H9 (cell line): ENCODE results near the gene ENOPH1. TPM values are rescaled to one million over a fixed set of nuclear protein-coding genes. Genes with fewer than 3 reads are reported as not detected.

Experiments
- DNase-seq: peaks from one replicate; pipeline ENCODE4 v3.0.0-alpha.2; 2017
- H2AFZ ChIP-seq: one replicate; pipeline ENCODE4 v1.6.1; 2013; ENCODE audit warnings: mild to moderate bottlenecking, low read length, control low read depth, moderate library complexity
- H2AK5ac ChIP-seq: 2 replicates; pipeline ENCODE4 v1.6.1; 2013; ENCODE audit warnings: low read length, control low read depth, mixed read lengths; ENCODE audit not compliant: insufficient read length
- H2BK120ac ChIP-seq: one replicate; pipeline ENCODE4 v1.6.1; 2013; ENCODE audit warnings: low read depth, mild to moderate bottlenecking, low read length, control low read depth, inconsistent platforms; ENCODE audit not compliant: poor library complexity, severe bottlenecking
- H2BK12ac ChIP-seq: 2 replicates; pipeline ENCODE4 v1.6.1; 2013; ENCODE audit warnings: low read length, control low read depth, mixed read lengths, low read depth; ENCODE audit not compliant: insufficient read length
- H2BK15ac ChIP-seq: 2 replicates; pipeline ENCODE4 v1.6.1; 2013; ENCODE audit warnings: low read depth, low read length, control low read depth
- H2BK20ac ChIP-seq: one replicate; pipeline ENCODE4 v1.6.1; 2013; ENCODE audit warnings: low read depth, mild to moderate bottlenecking, low read length, control low read depth, inconsistent platforms; ENCODE audit not compliant: poor library complexity, severe bottlenecking
- H2BK5ac ChIP-seq: 2 replicates; pipeline ENCODE4 v1.6.1; 2013; ENCODE audit warnings: low read length, control low read depth, mixed read lengths; ENCODE audit not compliant: insufficient read length
- H3K14ac ChIP-seq: 2 replicates; pipeline ENCODE4 v1.6.1; 2013; ENCODE audit warnings: low read length, control low read depth; ENCODE audit not compliant: insufficient read depth
- H3K18ac ChIP-seq: 2 replicates; pipeline ENCODE4 v1.6.1; 2013; ENCODE audit warnings: low read depth, mild to moderate bottlenecking, mixed read lengths, low read length, control low read depth; ENCODE audit not compliant: insufficient read length
- H3K23ac ChIP-seq: 2 replicates; pipeline ENCODE4 v1.6.1; 2013; ENCODE audit warnings: low read length, control low read depth, mixed read lengths, low read depth; ENCODE audit not compliant: insufficient read length
- H3K23me2 ChIP-seq: 2 replicates; pipeline ENCODE4 v1.6.1; 2013; ENCODE audit warnings: low read depth, mild to moderate bottlenecking, mixed read lengths, low read length, control low read depth; ENCODE audit not compliant: insufficient read length, poor library complexity, severe bottlenecking
- H3K27ac ChIP-seq: 2 replicates; pipeline ENCODE4 v1.5.1; 2013; ENCODE audit warnings: low read length, control low read depth, mixed read lengths, low read depth; ENCODE audit not compliant: insufficient read length
- H3K27me3 ChIP-seq: 2 replicates; pipeline ENCODE4 v1.6.1; 2013; ENCODE audit warnings: low read length, control low read depth, inconsistent platforms; ENCODE audit not compliant: insufficient read depth
- H3K4ac ChIP-seq: 2 replicates; pipeline ENCODE4 v1.6.1; 2013; ENCODE audit warnings: low read depth, mild to moderate bottlenecking, control low read depth, inconsistent platforms, low read length, moderate library complexity
- H3K4me1 ChIP-seq: 2 replicates; pipeline ENCODE4 v1.6.1; 2013; ENCODE audit warnings: low read length, control low read depth, inconsistent platforms; ENCODE audit not compliant: insufficient read depth
- H3K4me2 ChIP-seq: 2 replicates; pipeline ENCODE4 v1.6.1; 2013; ENCODE audit warnings: low read length, control low read depth, mixed read lengths; ENCODE audit not compliant: insufficient read length, insufficient read depth
- H3K56ac ChIP-seq: 2 replicates; pipeline ENCODE4 v1.6.1; 2013; ENCODE audit warnings: low read depth, mild to moderate bottlenecking, mixed read lengths, low read length, control low read depth; ENCODE audit not compliant: insufficient read length
- H3K79me1 ChIP-seq: 2 replicates; pipeline ENCODE4 v1.6.1; 2013; ENCODE audit warnings: low read depth, mild to moderate bottlenecking, moderate library complexity, low read length, control low read depth, inconsistent platforms; ENCODE audit not compliant: insufficient read depth, poor library complexity, severe bottlenecking
- H3K79me2 ChIP-seq: 2 replicates; pipeline ENCODE4 v1.6.1; 2013; ENCODE audit warnings: low read length, control low read depth, inconsistent platforms; ENCODE audit not compliant: insufficient read depth
- H3K9ac ChIP-seq: 2 replicates; pipeline ENCODE4 v1.6.1; 2013; ENCODE audit warnings: low read length, control low read depth, mixed read lengths; ENCODE audit not compliant: insufficient read length; ENCODE audit errors: extremely low read depth
- H3K9me3 ChIP-seq: one replicate; pipeline ENCODE4 v1.6.1; 2013; ENCODE audit warnings: low read depth, low read length, inconsistent platforms; ENCODE audit not compliant: control insufficient read depth
- H3T11ph ChIP-seq: one replicate; pipeline ENCODE4 v1.6.1; 2013; ENCODE audit warnings: mild to moderate bottlenecking, low read length, control low read depth, inconsistent platforms
- H4K20me1 ChIP-seq: one replicate; pipeline ENCODE4 v1.6.1; 2013; ENCODE audit not compliant: control insufficient read depth, insufficient read length, insufficient read depth
- H4K5ac ChIP-seq: 2 replicates; pipeline ENCODE4 v1.6.1; 2013; ENCODE audit warnings: low read depth, mild to moderate bottlenecking, mixed read lengths, low read length, control low read depth; ENCODE audit not compliant: insufficient read length
- H4K8ac ChIP-seq: replicated peaks from 2 replicates; pipeline ENCODE4 v1.6.1; 2013; ENCODE audit warnings: low read length, control low read depth, mixed read lengths, low read depth; ENCODE audit not compliant: insufficient read length
- H4K91ac ChIP-seq: 2 replicates; pipeline ENCODE4 v1.6.1; 2013; ENCODE audit warnings: low read depth, mild to moderate bottlenecking, moderate library complexity, mixed read lengths, low read length, control low read depth; ENCODE audit not compliant: insufficient read length
- H3K27ac Mint-ChIP-seq, 3 experiments: 2 replicates in 2 of 3; 3 replicates in 1 of 3; pipeline ENCODE4 v1.8.0; 2020 to 2021; ENCODE audit warnings: mixed read lengths in 3 of 3, mild to moderate bottlenecking in 1 of 3, moderate library complexity in 1 of 3
- H3K27me3 Mint-ChIP-seq: 2 replicates; pipeline ENCODE4 v1.8.0; 2021; ENCODE audit warnings: low read depth, mild to moderate bottlenecking, moderate library complexity, mixed read lengths
- H3K36me3 Mint-ChIP-seq, 3 experiments: 2 replicates in 2 of 3; 3 replicates in 1 of 3; pipeline ENCODE4 v1.8.0; 2020 to 2021; ENCODE audit warnings: low read depth in 3 of 3, mixed read lengths in 3 of 3; ENCODE audit not compliant: insufficient read depth in 1 of 3
- H3K4me1 Mint-ChIP-seq, 2 experiments: 2 replicates each; pipeline ENCODE4 v1.8.0; 2020; ENCODE audit warnings: mixed read lengths in 2 of 2
- H3K4me3 Mint-ChIP-seq, 2 experiments: 2 replicates in 1 of 2; 3 replicates in 1 of 2; pipeline ENCODE4 v1.8.0; 2020 to 2021; ENCODE audit warnings: mild to moderate bottlenecking in 2 of 2, mixed read lengths in 2 of 2, moderate library complexity in 1 of 2
- H3K9me3 Mint-ChIP-seq, 2 experiments: 2 replicates in 1 of 2; 3 replicates in 1 of 2; pipeline ENCODE4 v1.8.0; 2020; ENCODE audit warnings: mild to moderate bottlenecking in 2 of 2, mixed read lengths in 2 of 2, moderate library complexity in 1 of 2
- WGBS: extraction: QIAGEN DNeasy Blood & Tissue Kit; methylation state at CpG from one replicate; pipeline ENCODE4 v1.1.7; 2013; ENCODE audit warnings: missing lambda C conversion rate, low lambda C conversion rate, mixed read lengths; ENCODE audit not compliant: insufficient read length; ENCODE audit errors: extremely low coverage; 5-methylcytosine and 5-hydroxymethylcytosine counted together
- total RNA-seq: library from RNA; stranded (reverse); gene quantifications from 2 replicates; pipeline ENCODE4 v1.2.1, GENCODE V29; 2021
- TF ChIP-seq, protein P1 (sequence below): fragments of 200-600 bp; sonication (generic); conservative IDR thresholded peaks from 3 replicates; pipeline ENCODE4 v1.8.0; 2021; ENCODE audit warnings: antibody characterized with exemption, mild to moderate bottlenecking

ENOPH1 gene
- total RNA-seq, 1 experiment from 2014 or later = 62.4 TPM

DNA sequence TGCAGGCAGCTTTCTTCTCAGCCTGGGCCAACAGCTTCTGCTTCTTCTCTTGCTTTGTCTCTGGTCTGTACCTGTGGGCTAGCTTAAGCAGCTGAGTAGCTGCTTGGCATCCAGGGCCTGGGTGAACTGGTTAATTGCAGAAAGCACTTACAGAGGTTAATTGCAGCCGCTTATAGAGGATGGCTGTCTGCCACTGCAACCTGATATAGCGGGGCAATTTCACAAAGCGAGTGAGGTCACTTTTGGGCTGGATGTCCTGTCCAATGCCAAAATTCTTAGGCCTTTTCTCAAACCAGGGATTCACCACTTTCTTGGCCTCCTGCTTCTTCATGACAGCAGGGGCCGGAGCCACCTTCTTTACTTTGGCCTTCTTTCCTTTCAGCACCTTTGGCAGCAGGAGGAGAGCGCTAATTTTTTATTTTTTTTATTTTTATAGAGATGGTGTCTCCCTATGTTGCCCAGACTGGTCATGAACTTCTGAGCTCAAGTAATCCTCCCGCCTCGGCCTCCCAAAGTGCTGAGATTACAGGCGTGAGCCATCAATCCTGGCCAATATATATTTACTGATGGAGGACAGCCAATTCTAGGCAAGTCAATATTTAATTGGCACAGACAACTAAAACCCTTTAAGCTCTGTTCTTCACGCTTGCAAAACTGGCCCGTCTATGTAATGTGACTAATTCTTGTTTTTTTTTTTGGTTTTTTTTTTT lies 61.0 kb downstream of the ENOPH1 start:
- no CpG with 5 or more reads among the region's 10 CpGs for WGBS
- Histone ChIP-seq H3K23ac (no peak overlapping the region), H3K27me3 (no peaks in the 10 kb centered on the region), H3K18ac (no peak overlapping the region), H3K79me1 (no peaks in the 10 kb centered on the region), H3K14ac (no peak overlapping the region), H3K23me2 (no peaks in the 10 kb centered on the region), H2AK5ac (no peak overlapping the region), H2BK12ac (no peak overlapping the region), H2AFZ (no peak overlapping the region), H3K4me2 (no peak overlapping the region), H3K9me3 (no peaks in the 10 kb centered on the region), H3K27ac (no peak overlapping the region), H3T11ph (no peak overlapping the region), H2BK5ac (no peak overlapping the region), H3K4me1 (no peaks in the 10 kb centered on the region), H3K9ac (no peak overlapping the region), H2BK120ac (no peak overlapping the region), H3K4ac (no peak overlapping the region), H3K79me2 (no peaks in the 10 kb centered on the region), H2BK20ac (no peak overlapping the region), H4K5ac (no peak overlapping the region), H4K91ac (no peak overlapping the region), H4K20me1 (no peaks in the 10 kb centered on the region), H2BK15ac (no peak overlapping the region), H4K8ac (no peak overlapping the region), H3K56ac (no peak overlapping the region)
- no peaks in the 10 kb centered on the region for H3K9me3 Mint-ChIP-seq
- H3K27ac Mint-ChIP-seq = no peak overlapping the region; a peak in 1 of 7 replicates
- no peaks in the 10 kb centered on the region; a peak in 1 of 7 replicates for H3K36me3 Mint-ChIP-seq
- H3K4me3 Mint-ChIP-seq = no peak overlapping the region
- no peak for DNase-seq
- no peaks in the 10 kb centered on the region for H3K27me3 Mint-ChIP-seq
- TF ChIP-seq, protein P1, sequence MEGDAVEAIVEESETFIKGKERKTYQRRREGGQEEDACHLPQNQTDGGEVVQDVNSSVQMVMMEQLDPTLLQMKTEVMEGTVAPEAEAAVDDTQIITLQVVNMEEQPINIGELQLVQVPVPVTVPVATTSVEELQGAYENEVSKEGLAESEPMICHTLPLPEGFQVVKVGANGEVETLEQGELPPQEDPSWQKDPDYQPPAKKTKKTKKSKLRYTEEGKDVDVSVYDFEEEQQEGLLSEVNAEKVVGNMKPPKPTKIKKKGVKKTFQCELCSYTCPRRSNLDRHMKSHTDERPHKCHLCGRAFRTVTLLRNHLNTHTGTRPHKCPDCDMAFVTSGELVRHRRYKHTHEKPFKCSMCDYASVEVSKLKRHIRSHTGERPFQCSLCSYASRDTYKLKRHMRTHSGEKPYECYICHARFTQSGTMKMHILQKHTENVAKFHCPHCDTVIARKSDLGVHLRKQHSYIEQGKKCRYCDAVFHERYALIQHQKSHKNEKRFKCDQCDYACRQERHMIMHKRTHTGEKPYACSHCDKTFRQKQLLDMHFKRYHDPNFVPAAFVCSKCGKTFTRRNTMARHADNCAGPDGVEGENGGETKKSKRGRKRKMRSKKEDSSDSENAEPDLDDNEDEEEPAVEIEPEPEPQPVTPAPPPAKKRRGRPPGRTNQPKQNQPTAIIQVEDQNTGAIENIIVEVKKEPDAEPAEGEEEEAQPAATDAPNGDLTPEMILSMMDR = no peak
- peaks cover 6 to 10% of the 10 kb centered on the region in 2 experiments; a peak in 2 of 4 replicates for H3K4me1 Mint-ChIP-seq
